Immature natural killer cell (primary cell): Measurements from ENCODE around the gene PRPF40A. TPM values are rescaled to one million over a fixed set of nuclear protein-coding genes. Genes with fewer than 3 reads are reported as not detected.

ENCODE experiments used
- polyA plus RNA-seq, 3 donors: library from polyadenylated mRNA; unstranded; fragments of 300-500 nt; fragmentation: Illumina TruSeq; gene quantifications; one replicate each; pipeline ENCODE4 v1.2.3, GENCODE V29; 2021

PRPF40A gene
- polyA plus RNA-seq, 3 donors from 2014 or later = 76.1 to 132 (median 85.7) TPM

Other genes starting within 250 kb of the PRPF40A start
- gene ARL6IP6, start 1.2 kb upstream of the PRPF40A start, polyA plus RNA-seq = 10 to 100 TPM; 22.3 to 43.5 (median 23.5) TPM